Measurements from ENCODE around the gene LVRN.

- TF ChIP-seq, protein P1, sequence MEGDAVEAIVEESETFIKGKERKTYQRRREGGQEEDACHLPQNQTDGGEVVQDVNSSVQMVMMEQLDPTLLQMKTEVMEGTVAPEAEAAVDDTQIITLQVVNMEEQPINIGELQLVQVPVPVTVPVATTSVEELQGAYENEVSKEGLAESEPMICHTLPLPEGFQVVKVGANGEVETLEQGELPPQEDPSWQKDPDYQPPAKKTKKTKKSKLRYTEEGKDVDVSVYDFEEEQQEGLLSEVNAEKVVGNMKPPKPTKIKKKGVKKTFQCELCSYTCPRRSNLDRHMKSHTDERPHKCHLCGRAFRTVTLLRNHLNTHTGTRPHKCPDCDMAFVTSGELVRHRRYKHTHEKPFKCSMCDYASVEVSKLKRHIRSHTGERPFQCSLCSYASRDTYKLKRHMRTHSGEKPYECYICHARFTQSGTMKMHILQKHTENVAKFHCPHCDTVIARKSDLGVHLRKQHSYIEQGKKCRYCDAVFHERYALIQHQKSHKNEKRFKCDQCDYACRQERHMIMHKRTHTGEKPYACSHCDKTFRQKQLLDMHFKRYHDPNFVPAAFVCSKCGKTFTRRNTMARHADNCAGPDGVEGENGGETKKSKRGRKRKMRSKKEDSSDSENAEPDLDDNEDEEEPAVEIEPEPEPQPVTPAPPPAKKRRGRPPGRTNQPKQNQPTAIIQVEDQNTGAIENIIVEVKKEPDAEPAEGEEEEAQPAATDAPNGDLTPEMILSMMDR (IDR thresholded peaks at IDR 0.05 in 2 of 3, conservative IDR thresholded peaks at IDR 0.05 in 1 of 3; ENCODE audit: borderline replicate concordance in 1 of 3, insufficient read depth in 1 of 3, low read depth in 2 of 3, low read length in 2 of 3) = no peak
- TF ChIP-seq EGR1 (IDR thresholded peaks at IDR 0.05; ENCODE audit: low read depth) = no peak
- no peak for TF ChIP-seq EZH2phosphoT487 (IDR thresholded peaks at IDR 0.05; ENCODE audit: borderline replicate concordance)
Observed at GRCh38 chr5:116071211-116071610, 108.9 kb downstream of the LVRN start.

Measured in HCT116 (cell line).